OCI-LY1 (cell line): Measurements from ENCODE around the gene MICALL2.
A peak's percentile ranks its signal among the peaks of the same experiment; 100 is the strongest.

Experiments
- H2AFZ ChIP-seq: fragments of 200-600 bp; sonication (generic), shearing (Covaris generic); 2 replicates; pipeline ENCODE4 v1.6.0; 2014; ENCODE audit warnings: antibody characterized with exemption, mild to moderate bottlenecking, low read length
- H3F3A ChIP-seq: fragments of 200-600 bp; sonication (generic), shearing (Covaris generic); 2 replicates; pipeline ENCODE4 v1.6.0; 2014; ENCODE audit warnings: mild to moderate bottlenecking, antibody characterized with exemption, low read length, moderate library complexity; ENCODE audit not compliant: insufficient read depth
- H3K27ac ChIP-seq: fragments of 200-600 bp; sonication (generic); 2 replicates; pipeline ENCODE4 v1.5.1; 2014; ENCODE audit warnings: low read length, mixed run types, mild to moderate bottlenecking, low read depth; ENCODE audit not compliant: poor library complexity, severe bottlenecking
- H3K27me3 ChIP-seq: fragments of 200-600 bp; sonication (generic); 2 replicates; pipeline ENCODE4 v1.6.0; 2014; ENCODE audit warnings: antibody characterized with exemption, mild to moderate bottlenecking, low read length, moderate library complexity; ENCODE audit not compliant: insufficient read depth
- H3K36me3 ChIP-seq: fragments of 200-600 bp; sonication (generic); 2 replicates; pipeline ENCODE4 v1.6.1; 2014; ENCODE audit warnings: mild to moderate bottlenecking, antibody characterized with exemption, low read length, moderate library complexity, mixed read lengths; ENCODE audit not compliant: insufficient read depth
- H3K4me1 ChIP-seq: fragments of 200-600 bp; sonication (generic); 2 replicates; pipeline ENCODE4 v1.5.1; 2014; ENCODE audit warnings: mild to moderate bottlenecking, low read length, moderate library complexity; ENCODE audit not compliant: insufficient read depth, severe bottlenecking
- H3K4me2 ChIP-seq: fragments of 200-600 bp; sonication (generic), shearing (Covaris generic); 2 replicates; pipeline ENCODE4 v1.6.1; 2014; ENCODE audit warnings: low read length
- H3K4me3 ChIP-seq: fragments of 200-600 bp; sonication (generic); 2 replicates; pipeline ENCODE4 v1.5.1; 2014; ENCODE audit warnings: low read length, low read depth, mild to moderate bottlenecking, mixed read lengths; ENCODE audit not compliant: poor library complexity, severe bottlenecking
- H3K79me2 ChIP-seq: fragments of 200-600 bp; shearing (Covaris generic); 2 replicates; pipeline ENCODE4 v1.6.1; 2016; ENCODE audit warnings: mixed run types, low read length, mixed read lengths; ENCODE audit not compliant: insufficient read depth
- H3K9ac ChIP-seq: fragments of 200-600 bp; sonication (generic), shearing (Covaris generic); 2 replicates; pipeline ENCODE4 v1.6.1; 2014; ENCODE audit warnings: mild to moderate bottlenecking, low read length, mixed read lengths
- H3K9me2 ChIP-seq: fragments of 200-600 bp; sonication (generic), shearing (Covaris generic); 2 replicates; pipeline ENCODE4 v1.6.1; 2014; ENCODE audit warnings: low read depth, mild to moderate bottlenecking, low read length, mixed read lengths
- H3K9me3 ChIP-seq: fragments of 200-600 bp; shearing (Covaris generic); 2 replicates; pipeline ENCODE4 v1.6.1; 2014; ENCODE audit warnings: low read length, mixed read lengths
- H4K20me1 ChIP-seq: fragments of 200-600 bp; sonication (generic), shearing (Covaris generic); 2 replicates; pipeline ENCODE4 v1.6.0; 2016; ENCODE audit warnings: mild to moderate bottlenecking, low read length; ENCODE audit not compliant: insufficient read depth
- EZH2 ChIP-seq: fragments of 200-600 bp; sonication (generic), shearing (Covaris generic); IDR thresholded peaks from 2 replicates; pipeline ENCODE4 v1.8.0; 2017; ENCODE audit warnings: borderline replicate concordance, mixed run types, mild to moderate bottlenecking, antibody characterized with exemption, low read length, moderate library complexity, mixed read lengths
- TF ChIP-seq, protein P1 (sequence below): fragments of 200-600 bp; sonication (generic), shearing (Covaris generic); IDR thresholded peaks from 2 replicates; pipeline ENCODE4 v1.5.1; 2017; ENCODE audit warnings: mild to moderate bottlenecking, antibody characterized with exemption, low read length, moderate library complexity, mixed read lengths

MICALL2 gene

GRCh38 chr7:1448958-1449357 lies 10.3 kb downstream of the MICALL2 start:
- Histone ChIP-seq H3K79me2 (no peaks in the 10 kb centered on the region), H3K36me3 (no peaks in the 10 kb centered on the region), H3K9me3 (no peaks in the 10 kb centered on the region), H3K27ac (no peak overlapping the region), H4K20me1 (no peaks in the 10 kb centered on the region), H2AFZ (no peak overlapping the region), H3K9me2 (no peaks in the 10 kb centered on the region), H3K4me3 (no peak overlapping the region), H3K27me3 (no peaks in the 10 kb centered on the region; the same call in 1 of the 2 replicates), H3K4me2 (no peak overlapping the region), H3F3A (no peaks in the 10 kb centered on the region), H3K4me1 (no peaks in the 10 kb centered on the region), H3K9ac (no peak overlapping the region)
- TF ChIP-seq, protein P1, sequence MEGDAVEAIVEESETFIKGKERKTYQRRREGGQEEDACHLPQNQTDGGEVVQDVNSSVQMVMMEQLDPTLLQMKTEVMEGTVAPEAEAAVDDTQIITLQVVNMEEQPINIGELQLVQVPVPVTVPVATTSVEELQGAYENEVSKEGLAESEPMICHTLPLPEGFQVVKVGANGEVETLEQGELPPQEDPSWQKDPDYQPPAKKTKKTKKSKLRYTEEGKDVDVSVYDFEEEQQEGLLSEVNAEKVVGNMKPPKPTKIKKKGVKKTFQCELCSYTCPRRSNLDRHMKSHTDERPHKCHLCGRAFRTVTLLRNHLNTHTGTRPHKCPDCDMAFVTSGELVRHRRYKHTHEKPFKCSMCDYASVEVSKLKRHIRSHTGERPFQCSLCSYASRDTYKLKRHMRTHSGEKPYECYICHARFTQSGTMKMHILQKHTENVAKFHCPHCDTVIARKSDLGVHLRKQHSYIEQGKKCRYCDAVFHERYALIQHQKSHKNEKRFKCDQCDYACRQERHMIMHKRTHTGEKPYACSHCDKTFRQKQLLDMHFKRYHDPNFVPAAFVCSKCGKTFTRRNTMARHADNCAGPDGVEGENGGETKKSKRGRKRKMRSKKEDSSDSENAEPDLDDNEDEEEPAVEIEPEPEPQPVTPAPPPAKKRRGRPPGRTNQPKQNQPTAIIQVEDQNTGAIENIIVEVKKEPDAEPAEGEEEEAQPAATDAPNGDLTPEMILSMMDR: peak; percentile 14; the same call in 1 of the 2 replicates
- TF ChIP-seq EZH2: no peak

- Histone ChIP-seq H3K27ac (no peak overlapping the region), H3K4me1 (no peaks in the 10 kb centered on the region), H3K27me3 (no peaks in the 10 kb centered on the region; the same call in 1 of the 2 replicates), H3K9me3 (no peaks in the 10 kb centered on the region), H3K79me2 (no peaks in the 10 kb centered on the region), H2AFZ (no peak overlapping the region), H3K9ac (no peak overlapping the region), H3K9me2 (no peaks in the 10 kb centered on the region), H3K4me2 (no peak overlapping the region), H3K36me3 (no peaks in the 10 kb centered on the region), H4K20me1 (no peaks in the 10 kb centered on the region), H3F3A (no peaks in the 10 kb centered on the region), H3K4me3 (no peak overlapping the region)
- TF ChIP-seq, protein P1: no peak
- no peak for TF ChIP-seq EZH2
Measured at GRCh38 chr7:1447551-1448244, 11.6 kb downstream of the MICALL2 start.

DNA sequence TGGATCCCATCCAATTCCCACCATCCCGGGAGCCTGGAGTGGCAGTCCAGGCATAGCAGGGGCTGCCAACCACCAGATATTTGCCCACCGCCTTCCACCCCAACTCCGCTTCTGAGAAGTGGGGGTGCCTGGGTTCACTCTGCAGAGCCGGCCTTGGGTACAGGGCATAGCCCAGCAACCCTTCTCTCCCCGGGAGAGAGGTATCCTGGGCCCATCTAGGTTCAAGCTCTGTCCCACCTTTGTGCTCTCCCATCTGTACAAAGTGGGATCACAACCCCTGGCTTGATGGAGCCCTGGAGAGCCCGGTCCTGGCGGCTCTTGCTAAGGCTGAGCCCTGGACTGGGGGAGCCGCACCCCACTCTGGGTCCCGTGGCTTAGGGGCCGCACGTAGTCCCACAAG lies 12.2 kb downstream of the MICALL2 start:
- Histone ChIP-seq H3K9ac (no peak overlapping the region), H3K4me3 (no peak overlapping the region), H3K9me3 (no peaks in the 10 kb centered on the region), H3K9me2 (no peaks in the 10 kb centered on the region), H3K36me3 (no peaks in the 10 kb centered on the region), H3K27ac (no peak overlapping the region), H4K20me1 (no peaks in the 10 kb centered on the region), H3K27me3 (no peaks in the 10 kb centered on the region), H3K4me2 (no peak overlapping the region), H2AFZ (no peak overlapping the region), H3K4me1 (no peaks in the 10 kb centered on the region), H3F3A (no peaks in the 10 kb centered on the region), H3K79me2 (no peaks in the 10 kb centered on the region)
- no peak for TF ChIP-seq EZH2
- TF ChIP-seq, protein P1: no peak
